ENCODE measurements around the gene SLC35F3. TPM values are rescaled to one million over a fixed set of nuclear protein-coding genes. Genes with fewer than 3 reads are reported as not detected.

Gene SLC35F3
- total RNA-seq, 2 experiments from 2014 or later = 0.08 TPM; not detected in 1

DNA sequence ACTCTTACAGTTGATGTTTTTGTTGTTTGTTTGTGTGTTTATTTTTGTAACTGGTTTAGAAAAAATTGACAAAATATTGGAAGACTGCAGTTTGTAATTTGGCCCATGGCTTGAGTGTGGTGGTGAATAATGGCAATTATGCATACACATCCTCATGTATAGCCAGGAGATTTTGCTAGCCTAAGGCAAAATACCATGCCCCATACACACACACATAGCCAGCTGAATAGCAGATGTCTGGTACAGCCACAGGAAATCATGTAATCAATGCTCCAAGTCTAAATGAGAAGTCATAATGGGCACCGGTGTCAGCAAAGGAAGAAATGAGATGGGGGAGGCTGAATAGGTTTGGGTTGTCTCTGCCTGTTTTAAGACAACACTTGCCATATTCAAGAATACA, 333.6 kb downstream of the SLC35F3 start:
- no peaks in the 10 kb centered on the region for H3K9me3 ChIP-seq (ENCODE audit: control insufficient read depth in 1 of 2, insufficient read depth in 1 of 2, low read length in 2 of 2)
- DNase-seq (no peak), ATAC-seq (ENCODE audit: poor library complexity) (no peak)
- H3K36me3 ChIP-seq (ENCODE audit: insufficient read depth, low read length) = no peaks in the 10 kb centered on the region
- H3K27me3 ChIP-seq (ENCODE audit: control insufficient read depth in 1 of 2, insufficient read depth in 2 of 2, low read length in 2 of 2) = no peaks in the 10 kb centered on the region
- CTCF ChIA-PET = no interaction called here
- H3K4me1 Mint-ChIP-seq (ENCODE audit: low read depth) = no peaks in the 10 kb centered on the region
- H3K9me3 Mint-ChIP-seq = no peaks in the 10 kb centered on the region
- no peak overlapping the region for H3K27ac Mint-ChIP-seq
- H3K4me3 ChIP-seq (ENCODE audit: low read length) = no peak overlapping the region
- POLR2A ChIA-PET = no interaction called here
- H3K27me3 Mint-ChIP-seq = peaks cover 9% of the 10 kb centered on the region
- intact Hi-C loops (cut with DNase I, micrococcal nuclease) = no loop called here
- no peaks in the 10 kb centered on the region for H3K36me3 Mint-ChIP-seq (ENCODE audit: low read depth)
- no peaks in the 10 kb centered on the region for H3K4me1 ChIP-seq (ENCODE audit: insufficient read depth, low read length)
- H3K27ac ChIP-seq (ENCODE audit: low read depth in 1 of 2, low read length in 2 of 2) = no peak overlapping the region
- TF ChIP-seq, protein P1, sequence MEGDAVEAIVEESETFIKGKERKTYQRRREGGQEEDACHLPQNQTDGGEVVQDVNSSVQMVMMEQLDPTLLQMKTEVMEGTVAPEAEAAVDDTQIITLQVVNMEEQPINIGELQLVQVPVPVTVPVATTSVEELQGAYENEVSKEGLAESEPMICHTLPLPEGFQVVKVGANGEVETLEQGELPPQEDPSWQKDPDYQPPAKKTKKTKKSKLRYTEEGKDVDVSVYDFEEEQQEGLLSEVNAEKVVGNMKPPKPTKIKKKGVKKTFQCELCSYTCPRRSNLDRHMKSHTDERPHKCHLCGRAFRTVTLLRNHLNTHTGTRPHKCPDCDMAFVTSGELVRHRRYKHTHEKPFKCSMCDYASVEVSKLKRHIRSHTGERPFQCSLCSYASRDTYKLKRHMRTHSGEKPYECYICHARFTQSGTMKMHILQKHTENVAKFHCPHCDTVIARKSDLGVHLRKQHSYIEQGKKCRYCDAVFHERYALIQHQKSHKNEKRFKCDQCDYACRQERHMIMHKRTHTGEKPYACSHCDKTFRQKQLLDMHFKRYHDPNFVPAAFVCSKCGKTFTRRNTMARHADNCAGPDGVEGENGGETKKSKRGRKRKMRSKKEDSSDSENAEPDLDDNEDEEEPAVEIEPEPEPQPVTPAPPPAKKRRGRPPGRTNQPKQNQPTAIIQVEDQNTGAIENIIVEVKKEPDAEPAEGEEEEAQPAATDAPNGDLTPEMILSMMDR (IDR thresholded peaks at IDR 0.05) = no peak
- no peak overlapping the region for H3K4me3 Mint-ChIP-seq

DNA sequence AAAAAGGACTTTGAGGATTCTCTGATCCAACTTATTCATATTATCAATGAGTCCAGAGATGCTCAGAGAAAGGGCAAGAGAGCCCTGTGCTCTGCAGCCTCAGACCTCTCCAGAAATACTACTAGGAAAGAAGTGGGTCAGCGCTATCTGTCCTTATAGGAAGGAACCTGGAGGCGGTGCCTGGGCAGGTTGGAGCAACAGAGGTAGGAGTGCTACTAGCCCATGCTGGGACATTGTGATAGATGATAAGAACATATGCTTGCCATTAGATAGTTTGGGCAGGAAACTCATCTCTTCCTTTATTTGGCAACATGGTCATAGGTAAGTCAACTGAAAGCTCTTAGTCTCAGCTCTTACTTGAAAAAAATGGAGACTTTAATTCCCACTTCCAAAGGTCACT, 335.0 kb downstream of the SLC35F3 start:
- Histone ChIP-seq H3K4me1 (ENCODE audit: insufficient read depth, low read length) (no peaks in the 10 kb centered on the region), H3K36me3 (ENCODE audit: insufficient read depth, low read length) (no peaks in the 10 kb centered on the region), H3K27ac (ENCODE audit: low read depth in 1 of 2, low read length in 2 of 2) (no peak overlapping the region), H3K4me3 (ENCODE audit: low read length) (no peak overlapping the region), H3K9me3 (ENCODE audit: control insufficient read depth in 1 of 2, insufficient read depth in 1 of 2, low read length in 2 of 2) (no peaks in the 10 kb centered on the region), H3K27me3 (ENCODE audit: control insufficient read depth in 1 of 2, insufficient read depth in 2 of 2, low read length in 2 of 2) (no peaks in the 10 kb centered on the region)
- DNase-seq (no peak), ATAC-seq (ENCODE audit: poor library complexity) (no peak)
- Mint-ChIP-seq H3K9me3 (no peaks in the 10 kb centered on the region), H3K27ac (no peak overlapping the region), H3K36me3 (ENCODE audit: low read depth) (no peaks in the 10 kb centered on the region), H3K27me3 (peaks cover 12% of the 10 kb centered on the region), H3K4me3 (no peak overlapping the region), H3K4me1 (ENCODE audit: low read depth) (no peaks in the 10 kb centered on the region)
- CTCF ChIA-PET = no interaction called here
- POLR2A ChIA-PET = no interaction called here
- intact Hi-C loops (cut with DNase I, micrococcal nuclease) = no loop called here
- TF ChIP-seq, protein P1 (IDR thresholded peaks at IDR 0.05) = no peak

DNA sequence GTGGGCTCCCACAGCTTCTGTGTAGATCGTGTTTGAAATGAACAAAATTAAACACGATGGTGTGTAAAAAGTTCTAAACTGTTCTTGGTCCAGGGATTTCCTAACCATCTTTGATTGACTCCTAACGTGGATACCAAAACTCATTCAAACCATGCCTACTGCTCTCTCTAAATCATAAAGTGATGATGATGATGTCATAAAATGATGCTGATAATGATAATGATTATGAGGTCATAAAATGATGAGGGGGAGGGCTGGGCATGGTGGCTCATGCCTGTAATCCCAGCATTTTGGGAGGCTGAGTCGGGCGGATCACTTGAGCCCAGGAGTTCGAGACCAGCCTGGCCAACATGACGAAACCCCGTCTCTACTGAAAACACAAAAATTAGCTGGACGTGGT, 335.5 kb downstream of the SLC35F3 start:
- Histone ChIP-seq H3K27me3 (ENCODE audit: control insufficient read depth in 1 of 2, insufficient read depth in 2 of 2, low read length in 2 of 2) (no peaks in the 10 kb centered on the region), H3K9me3 (ENCODE audit: control insufficient read depth in 1 of 2, insufficient read depth in 1 of 2, low read length in 2 of 2) (no peaks in the 10 kb centered on the region), H3K4me1 (ENCODE audit: insufficient read depth, low read length) (no peaks in the 10 kb centered on the region), H3K4me3 (ENCODE audit: low read length) (no peak overlapping the region), H3K27ac (ENCODE audit: low read depth in 1 of 2, low read length in 2 of 2) (no peak overlapping the region), H3K36me3 (ENCODE audit: insufficient read depth, low read length) (no peaks in the 10 kb centered on the region)
- no peaks in the 10 kb centered on the region for H3K4me1 Mint-ChIP-seq (ENCODE audit: low read depth)
- no peak for ATAC-seq (ENCODE audit: poor library complexity)
- no peaks in the 10 kb centered on the region for H3K36me3 Mint-ChIP-seq (ENCODE audit: low read depth)
- POLR2A ChIA-PET = no interaction called here
- CTCF ChIA-PET = no interaction called here
- H3K27me3 Mint-ChIP-seq = peaks cover 12% of the 10 kb centered on the region
- TF ChIP-seq, protein P1 (IDR thresholded peaks at IDR 0.05) = no peak
- intact Hi-C loops (cut with DNase I, micrococcal nuclease) = no loop called here
- no peaks in the 10 kb centered on the region for H3K9me3 Mint-ChIP-seq
- H3K27ac Mint-ChIP-seq = no peak overlapping the region
- DNase-seq = no peak
- no peak overlapping the region for H3K4me3 Mint-ChIP-seq

Measured in CD4-positive, alpha-beta T cell (primary cell).